ENCODE data around the gene NCAM2.

Gene NCAM2

GRCh38 chr21:21341041-21341440 is 342.8 kb downstream of the NCAM2 start:
- no peak overlapping the region for H3K4me3 ChIP-seq (ENCODE audit: low read depth, low read length)
- no peak for TF ChIP-seq CTCF (IDR thresholded peaks at IDR 0.05; ENCODE audit: control insufficient read depth, extremely low read depth, insufficient read depth)
- DNase-seq (ENCODE audit: low read depth) = peak; percentile 91

GRCh38 chr21:21345296-21345695 is 347.1 kb downstream of the NCAM2 start:
- TF ChIP-seq CTCF (IDR thresholded peaks at IDR 0.05; ENCODE audit: control insufficient read depth, extremely low read depth, insufficient read depth) = no peak
- no peak for DNase-seq (ENCODE audit: low read depth)
- H3K4me3 ChIP-seq (ENCODE audit: low read depth, low read length) = no peak overlapping the region

GRCh38 chr21:21345872-21346271 is 347.7 kb downstream of the NCAM2 start:
- H3K4me3 ChIP-seq (ENCODE audit: low read depth, low read length) = no peak overlapping the region
- no peak for TF ChIP-seq CTCF (IDR thresholded peaks at IDR 0.05; ENCODE audit: control insufficient read depth, extremely low read depth, insufficient read depth)
- DNase-seq (ENCODE audit: low read depth) = no peak

- no peak overlapping the region for H3K4me3 ChIP-seq (ENCODE audit: low read depth, low read length)
- no peak for TF ChIP-seq CTCF (IDR thresholded peaks at IDR 0.05; ENCODE audit: control insufficient read depth, extremely low read depth, insufficient read depth)
- no peak for DNase-seq (ENCODE audit: low read depth)
Observed at GRCh38 chr21:21366277-21366676, 368.1 kb downstream of the NCAM2 start.

- no peak for TF ChIP-seq CTCF (IDR thresholded peaks at IDR 0.05; ENCODE audit: control insufficient read depth, extremely low read depth, insufficient read depth)
- no peak overlapping the region for H3K4me3 ChIP-seq (ENCODE audit: low read depth, low read length)
- DNase-seq (ENCODE audit: low read depth) = no peak
Observed at GRCh38 chr21:21367583-21367982, 369.4 kb downstream of the NCAM2 start.

- peak; percentile 28 for TF ChIP-seq CTCF (IDR thresholded peaks at IDR 0.05; ENCODE audit: control insufficient read depth, extremely low read depth, insufficient read depth)
Observed at GRCh38 chr21:21373969-21374368, 375.8 kb downstream of the NCAM2 start.

GRCh38 chr21:21383126-21383525 is 384.9 kb downstream of the NCAM2 start:
- DNase-seq (ENCODE audit: low read depth) = no peak
- no peak overlapping the region for H3K4me3 ChIP-seq (ENCODE audit: low read depth, low read length)
- no peak for TF ChIP-seq CTCF (IDR thresholded peaks at IDR 0.05; ENCODE audit: control insufficient read depth, extremely low read depth, insufficient read depth)

More at GRCh38 chr21:21373969-21374368, 375.8 kb downstream of the NCAM2 start:
- DNase-seq (ENCODE audit: low read depth) = no peak
- H3K4me3 ChIP-seq (ENCODE audit: low read depth, low read length) = peak overlapping the region; percentile 38

Measured in LNCaP clone FGC (cell line).